Brain microvascular endothelial cell (primary cell): ENCODE measurements around the gene IL2RA.

Experiments used
- DNase-seq: peaks from one replicate; pipeline ENCODE4 v3.0.0-alpha.2; 2020
- H3K27ac ChIP-seq: fragments of 250-450 bp; sonication (Bioruptor Pico); 2 replicates; pipeline ENCODE4 v1.5.1; 2020; ENCODE audit warnings: mild to moderate bottlenecking, moderate library complexity
- H3K27me3 ChIP-seq: fragments of 250-450 bp; sonication (Bioruptor Pico); replicated peaks from 2 replicates; pipeline ENCODE4 v1.5.1; 2020; ENCODE audit warnings: mild to moderate bottlenecking
- H3K36me3 ChIP-seq: fragments of 250-450 bp; sonication (Bioruptor Pico); replicated peaks from 2 replicates; pipeline ENCODE4 v1.5.1; 2020; ENCODE audit warnings: mild to moderate bottlenecking
- H3K4me3 ChIP-seq: 2 replicates; pipeline ENCODE4 v1.5.1; 2011; ENCODE audit warnings: low read depth, mild to moderate bottlenecking, control low read depth, low read length, moderate library complexity
- CTCF ChIP-seq: IDR thresholded peaks from 2 replicates; pipeline ENCODE4 v1.5.1; 2011; ENCODE audit warnings: low read depth, mild to moderate bottlenecking, moderate library complexity, low read length, control low read depth, inconsistent platforms; ENCODE audit errors: missing control alignments
- in situ Hi-C: cut with HindIII; loops from 2 replicates; pipeline ENCODE4 v1.10.0; 2017; ENCODE audit warnings: low sequenced_read_pairs, low pct_ligation_motif_present

Gene IL2RA

GRCh38 chr10:5976512-5977470 lies 85.4 kb downstream of the IL2RA start:
- no peak for DNase-seq
- no peaks in the 10 kb centered on the region for H3K27me3 ChIP-seq
- no peaks in the 10 kb centered on the region for H3K36me3 ChIP-seq
- H3K27ac ChIP-seq, result peak overlapping the region; percentile 8
- H3K4me3 ChIP-seq, result peak overlapping the region; percentile 80
- in situ Hi-C loops, result no loop called here
- TF ChIP-seq CTCF, result no peak

- in situ Hi-C loops, result no loop called here
- no peak for DNase-seq
- H3K27ac ChIP-seq, result no peak overlapping the region
Measured at GRCh38 chr10:5975641-5976473, 86.3 kb downstream of the IL2RA start.

GRCh38 chr10:5973069-5973468 lies 89.1 kb downstream of the IL2RA start:
- no peaks in the 10 kb centered on the region for H3K27me3 ChIP-seq
- H3K4me3 ChIP-seq, result no peak overlapping the region
- in situ Hi-C loops, result no loop called here
- no peaks in the 10 kb centered on the region for H3K36me3 ChIP-seq
- no peak for TF ChIP-seq CTCF
- no peak for DNase-seq
- no peak overlapping the region for H3K27ac ChIP-seq

More at GRCh38 chr10:5975641-5976473, 86.3 kb downstream of the IL2RA start:
- H3K36me3 ChIP-seq, result no peaks in the 10 kb centered on the region
- H3K27me3 ChIP-seq, result no peaks in the 10 kb centered on the region
- no peak for TF ChIP-seq CTCF
- H3K4me3 ChIP-seq, result peak overlapping the region; percentile 80

GRCh38 chr10:5971886-5972285 lies 90.3 kb downstream of the IL2RA start:
- DNase-seq, result no peak
- Histone ChIP-seq H3K4me3 (no peak overlapping the region), H3K27me3 (no peaks in the 10 kb centered on the region), H3K36me3 (no peaks in the 10 kb centered on the region), H3K27ac (no peak overlapping the region)
- in situ Hi-C loops, result no loop called here
- TF ChIP-seq CTCF, result no peak

- no peak for TF ChIP-seq CTCF
- Histone ChIP-seq H3K27ac (no peak overlapping the region), H3K4me3 (no peak overlapping the region), H3K27me3 (no peaks in the 10 kb centered on the region), H3K36me3 (no peaks in the 10 kb centered on the region)
- in situ Hi-C loops, result no loop called here
- DNase-seq, result no peak
Measured at GRCh38 chr10:5971315-5971832, 90.8 kb downstream of the IL2RA start.
